B cell (primary cell): ENCODE results near the gene BDH2. TPM values are rescaled to one million over a fixed set of nuclear protein-coding genes. Genes with fewer than 3 reads are reported as not detected.

Experiments used
- ATAC-seq: fragments of 200-7000 bp; cut with Tn5 transposase; one replicate; pipeline ENCODE4 v1.10.0; 2021; ENCODE audit warnings: low read depth, mild to moderate bottlenecking, moderate number of reproducible peaks, moderate library complexity
- CTCF ChIA-PET: fragments of 350-600 bp; sonication (Branson Sonifier 250); formaldehyde crosslinking; loops from one replicate; lab custom pipeline; 2021; ENCODE audit warnings: antibody characterized with exemption, inconsistent platforms; lab: Charles Lee
- POLR2A ChIA-PET: fragments of 350-600 bp; sonication (Branson Sonifier 250); formaldehyde crosslinking; loops from one replicate; lab custom pipeline; 2021; ENCODE audit warnings: antibody characterized with exemption; lab: Charles Lee
- DNase-seq: peaks from one replicate; pipeline ENCODE4 v3.0.0; 2013
- H2AFZ ChIP-seq: 2 replicates; pipeline ENCODE4 v1.6.1; 2012; ENCODE audit warnings: mild to moderate bottlenecking, low read depth, low read length; ENCODE audit not compliant: insufficient read depth, poor library complexity, severe bottlenecking
- H3K27ac ChIP-seq, 2 donors: 1 replicate in 1 of 2; 2 replicates in 1 of 2; pipeline ENCODE4 v1.5.1; 2012 to 2013; ENCODE audit warnings: low read length in 2 of 2, mild to moderate bottlenecking in 2 of 2, moderate library complexity in 1 of 2
- H3K27me3 ChIP-seq, 4 experiments: fragments of 200-600 bp in 1 of 4; sonication (generic) in 1 of 4; replicated peaks in 1 of 4; 1 replicate in 2 of 4; 2 replicates in 2 of 4; pipeline versions ENCODE4 v1.6.1 to v1.7.0; 2013 to 2016; ENCODE audit warnings: low read length in 3 of 4, mild to moderate bottlenecking in 2 of 4, mixed read lengths in 1 of 4, moderate library complexity in 1 of 4; ENCODE audit not compliant: insufficient read depth in 4 of 4, control insufficient read depth in 3 of 4; ENCODE audit errors: control extremely low read depth in 1 of 4
- H3K36me3 ChIP-seq, 2 experiments: replicated peaks in 1 of 2; 1 replicate in 1 of 2; 2 replicates in 1 of 2; pipeline versions ENCODE4 v1.6.1 to v1.7.1; 2013; ENCODE audit warnings: low read length in 1 of 2; ENCODE audit not compliant: insufficient read depth in 2 of 2, control insufficient read depth in 1 of 2; ENCODE audit errors: control extremely low read depth in 1 of 2, extremely low read depth in 1 of 2
- H3K4me1 ChIP-seq, 2 donors: fragments of 200-600 bp in 1 of 2; sonication (generic) in 1 of 2; 1 replicate in 1 of 2; 2 replicates in 1 of 2; pipeline versions ENCODE4 v1.5.1 to v1.6.1; 2013 to 2017; ENCODE audit warnings: low read length in 2 of 2; ENCODE audit not compliant: control insufficient read depth in 2 of 2, insufficient read depth in 2 of 2
- H3K4me2 ChIP-seq: replicated peaks from 2 replicates; pipeline ENCODE3; 2012; ENCODE audit warnings: mild to moderate bottlenecking, low read depth, low read length; ENCODE audit not compliant: poor library complexity, severe bottlenecking
- H3K4me3 ChIP-seq, 5 experiments: fragments of 200-600 bp in 1 of 5; sonication (generic) in 1 of 5; 1 replicate in 3 of 5; 2 replicates in 2 of 5; pipeline versions ENCODE4 v1.5.1 to v1.7.0; 2011 to 2016; ENCODE audit warnings: low read length in 4 of 5, mild to moderate bottlenecking in 4 of 5, low read depth in 2 of 5, control low read depth in 1 of 5, moderate library complexity in 1 of 5; ENCODE audit not compliant: insufficient read depth in 1 of 5; ENCODE audit errors: control extremely low read depth in 1 of 5, extremely low read depth in 1 of 5
- H3K79me2 ChIP-seq: fragments of 200-600 bp; sonication (generic); one replicate; pipeline ENCODE4 v1.6.0; 2016; ENCODE audit warnings: low read length; ENCODE audit not compliant: control insufficient read depth, insufficient read depth
- H3K9ac ChIP-seq: fragments of 200-600 bp; sonication (generic); 2 replicates; pipeline ENCODE4 v1.6.1; 2017; ENCODE audit warnings: mild to moderate bottlenecking, low read length, moderate library complexity
- H3K9me3 ChIP-seq, 3 donors: one replicate each; pipeline versions ENCODE4 v1.6.1 to v1.7.1; 2013; ENCODE audit warnings: low read length in 2 of 3; ENCODE audit not compliant: control insufficient read depth in 2 of 3, insufficient read depth in 1 of 3; ENCODE audit errors: control extremely low read depth in 1 of 3
- H4K20me1 ChIP-seq: 2 replicates; pipeline ENCODE4 v1.6.0; 2012; ENCODE audit warnings: mild to moderate bottlenecking, low read length; ENCODE audit not compliant: insufficient read depth, control insufficient read depth, poor library complexity, severe bottlenecking
- H3K27ac Mint-ChIP-seq: one replicate; pipeline ENCODE4 v1.8.0; 2021; ENCODE audit warnings: mixed read lengths
- H3K27me3 Mint-ChIP-seq: one replicate; pipeline ENCODE4 v1.8.0; 2021; ENCODE audit warnings: mixed read lengths
- H3K4me1 Mint-ChIP-seq: one replicate; pipeline ENCODE4 v1.8.0; 2021; ENCODE audit warnings: mixed read lengths
- H3K4me3 Mint-ChIP-seq: one replicate; pipeline ENCODE4 v1.8.0; 2021; ENCODE audit warnings: mixed read lengths
- H3K9me3 Mint-ChIP-seq: one replicate; pipeline ENCODE4 v1.8.0; 2022; ENCODE audit warnings: mixed read lengths; ENCODE audit not compliant: insufficient read depth
- CTCF ChIP-seq: fragments of 200-600 bp; IDR thresholded peaks from one replicate; pipeline ENCODE4 v1.8.0; 2022; ENCODE audit warnings: antibody characterized with exemption, mild to moderate bottlenecking
- EZH2 ChIP-seq: IDR thresholded peaks from 2 replicates; pipeline ENCODE4 v1.6.1; 2012; ENCODE audit warnings: borderline replicate concordance, low read depth, mild to moderate bottlenecking, moderate library complexity, low read length; ENCODE audit not compliant: insufficient read depth, poor library complexity, severe bottlenecking
- WGBS: methylation state at CpG from one replicate; pipeline ENCODE4 v1.1.5; 2013; ENCODE audit warnings: missing lambda C conversion rate; ENCODE audit not compliant: insufficient coverage; 5-methylcytosine and 5-hydroxymethylcytosine counted together
- intact Hi-C: fragments of 100-400 bp; cut with micrococcal nuclease; formaldehyde crosslinking; loops from one replicate; pipeline ENCODE4 v1.10.0; 2022
- polyA plus RNA-seq: library from polyadenylated mRNA; depleted of rRNA; stranded (reverse); fragments of >200 nt; gene quantifications from 2 replicates; pipeline ENCODE4 v1.2.3, GENCODE V29; 2012
- total RNA-seq, 2 donors: library from RNA; stranded (reverse); fragments of 120-200 nt in 1 of 2; gene quantifications; 1 replicate in 1 of 2; 2 replicates in 1 of 2; pipeline versions ENCODE4 v1.2.3 to v1.2.4, GENCODE V29; 2013 to 2022

The BDH2 gene
- total and polyA plus RNA-seq, 2 donors (not counting 1 experiment from before 2014, with no cell fraction given): 8.8 to 9.1 TPM

- H3K27me3 Mint-ChIP-seq: no peaks in the 10 kb centered on the region
- Histone ChIP-seq H3K36me3 (peaks cover 0 to 1% of the 10 kb centered on the region in 2 experiments), H3K9me3 (no peaks in the 10 kb centered on the region), H3K4me3 (no peak overlapping the region), H2AFZ (no peak overlapping the region), H3K79me2 (no peaks in the 10 kb centered on the region), H3K27me3 (no peaks in the 10 kb centered on the region), H3K9ac (no peak overlapping the region), H3K4me1 (no peaks in the 10 kb centered on the region), H3K27ac (no peak overlapping the region), H4K20me1 (no peaks in the 10 kb centered on the region), H3K4me2 (no peak overlapping the region)
- ChIA-PET POLR2A (no interaction called here), CTCF (no interaction called here)
- intact Hi-C loops: no loop called here
- H3K4me3 Mint-ChIP-seq: no peak overlapping the region
- H3K4me1 Mint-ChIP-seq: no peaks in the 10 kb centered on the region
- DNase-seq (no peak), ATAC-seq (no peak)
- no peaks in the 10 kb centered on the region for H3K9me3 Mint-ChIP-seq
- TF ChIP-seq CTCF: no peak
- TF ChIP-seq EZH2: no peak
- H3K27ac Mint-ChIP-seq: no peak overlapping the region
- no CpG with 5 or more reads among the region's 1 CpG for WGBS
Measured at GRCh38 chr4:103137446-103137827, 37.8 kb upstream of the BDH2 start.

- ChIA-PET CTCF (no interaction called here), POLR2A (no interaction called here)
- no peaks in the 10 kb centered on the region for H3K4me1 Mint-ChIP-seq
- no peak overlapping the region for H3K27ac Mint-ChIP-seq
- Histone ChIP-seq H3K79me2 (no peaks in the 10 kb centered on the region), H3K9ac (no peak overlapping the region), H3K27ac (no peak overlapping the region), H3K9me3 (no peaks in the 10 kb centered on the region), H3K27me3 (no peaks in the 10 kb centered on the region), H3K36me3 (no peaks in the 10 kb centered on the region), H3K4me2 (no peak overlapping the region), H4K20me1 (no peaks in the 10 kb centered on the region), H3K4me1 (no peaks in the 10 kb centered on the region), H3K4me3 (no peak overlapping the region), H2AFZ (no peak overlapping the region)
- TF ChIP-seq EZH2 (no peak), CTCF (no peak)
- DNase-seq (no peak), ATAC-seq (no peak)
- intact Hi-C loops: no loop called here
- no CpG with 5 or more reads among the region's 1 CpG for WGBS
- no peaks in the 10 kb centered on the region for H3K9me3 Mint-ChIP-seq
- H3K4me3 Mint-ChIP-seq: no peak overlapping the region
- no peaks in the 10 kb centered on the region for H3K27me3 Mint-ChIP-seq
Measured at GRCh38 chr4:103136671-103137445, 37.2 kb upstream of the BDH2 start.
